ENCODE data around the gene BFSP2. TPM values are rescaled to one million over a fixed set of nuclear protein-coding genes. Genes with fewer than 3 reads are reported as not detected.

Gene BFSP2
- total and polyA plus RNA-seq, 2 donors (not counting 1 experiment from before 2014, with no cell fraction given) = 0.60 to 1.6 TPM

DNA sequence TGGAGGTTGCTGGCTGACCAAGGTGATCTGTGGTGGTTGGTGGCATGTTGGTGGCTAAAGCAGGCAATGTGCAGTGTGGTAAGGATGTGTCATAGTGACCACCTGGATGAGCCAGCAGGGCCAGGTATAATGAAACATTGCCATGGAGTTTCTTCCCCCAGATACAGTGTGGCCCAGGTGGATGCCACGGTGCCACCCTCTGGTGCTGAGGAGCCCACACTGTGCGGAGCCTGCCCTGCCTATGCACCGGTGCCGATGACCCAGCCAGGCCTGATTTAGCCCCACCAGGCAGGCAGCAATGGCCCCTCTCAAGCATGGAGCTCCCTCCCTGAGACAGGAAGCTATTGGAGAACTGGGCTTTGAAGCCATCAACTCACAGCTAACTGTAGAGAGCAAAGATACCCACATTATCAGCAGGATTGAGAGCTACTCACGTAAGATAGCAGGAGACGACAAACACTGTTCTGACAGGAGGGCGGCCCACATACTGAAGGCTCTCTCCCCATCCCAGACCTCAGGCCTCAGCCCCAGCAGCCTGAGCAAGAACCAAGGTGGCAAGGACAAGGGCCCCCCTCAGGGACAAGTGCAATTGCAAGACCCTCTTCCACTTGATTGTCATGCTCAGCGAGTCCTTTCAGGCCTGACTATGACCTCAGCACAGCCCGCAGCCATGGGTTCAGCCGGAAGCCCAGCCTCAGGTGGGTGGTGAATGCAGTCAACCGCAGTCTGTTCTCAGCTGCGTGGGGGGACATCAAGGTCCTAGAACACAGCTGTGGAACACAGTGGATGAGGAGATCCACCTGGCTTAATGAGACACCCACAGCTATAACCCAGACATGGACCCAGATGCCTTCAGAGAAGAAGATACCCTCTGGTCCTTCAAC lies 90.9 kb downstream of the BFSP2 start:
- ATAC-seq (ENCODE audit: low read depth) = peak; percentile 92
- WGBS (ENCODE audit: insufficient coverage) = 48% methylated on average over 11 of the region's 12 CpGs
- ChIA-PET POLR2A (interaction anchor here (0.9 to 2.6 kb wide), 6 partner anchors 15 to 82 kb away, joined by 3 to 13 read pairs (median 6); partner anchors contain the start of gene CDV3), CTCF (interaction anchor here (0.9 to 9.6 kb wide), 9 partner anchors 11 to 88 kb away, joined by 3 to 82 read pairs (median 5); partner anchors contain the start of gene CDV3)
- peak overlapping the region; percentile 79 for H3K4me3 Mint-ChIP-seq
- intact Hi-C loops (cut with micrococcal nuclease) = loop anchor here (1.0 to 2.0 kb wide), 4 partner anchors 15 to 82 kb away; no protein-coding TSS in a partner anchor
- H3K9me3 Mint-ChIP-seq (ENCODE audit: insufficient read depth) = peaks cover 2% of the 10 kb centered on the region
- Histone ChIP-seq H3K9ac (ENCODE audit: low read length) (no peak overlapping the region), H3K27ac (ENCODE audit: low read length in 2 of 2) (peak overlapping the region; percentile 35 to 54), H2AFZ (ENCODE audit: insufficient read depth, low read depth, low read length, poor library complexity, severe bottlenecking) (peak overlapping the region; percentile 49), H3K9me3 (ENCODE audit: control extremely low read depth in 1 of 3, control insufficient read depth in 2 of 3, insufficient read depth in 1 of 3, low read length in 2 of 3) (peaks cover 0 to 15% (median 9%) of the 10 kb centered on the region in 3 donors), H3K4me1 (ENCODE audit: control insufficient read depth in 2 of 2, insufficient read depth in 2 of 2, low read length in 2 of 2) (peaks cover 24 to 37% of the 10 kb centered on the region in 2 donors), H3K79me2 (ENCODE audit: control insufficient read depth, insufficient read depth, low read length) (no peaks in the 10 kb centered on the region), H3K36me3 (replicated peaks in 1 of 2; ENCODE audit: control extremely low read depth in 1 of 2, control insufficient read depth in 1 of 2, extremely low read depth in 1 of 2, insufficient read depth in 2 of 2, low read length in 1 of 2) (no peaks in the 10 kb centered on the region), H3K4me2 (replicated peaks; ENCODE audit: low read depth, low read length, poor library complexity, severe bottlenecking) (peak overlapping the region; percentile 63), H4K20me1 (ENCODE audit: control insufficient read depth, insufficient read depth, low read length, poor library complexity, severe bottlenecking) (no peaks in the 10 kb centered on the region), H3K27me3 (replicated peaks in 1 of 4; ENCODE audit: control extremely low read depth in 1 of 4, control insufficient read depth in 3 of 4, insufficient read depth in 4 of 4, low read length in 3 of 4) (no peaks in the 10 kb centered on the region), H3K4me3 (ENCODE audit: control extremely low read depth in 1 of 5, extremely low read depth in 1 of 5, insufficient read depth in 1 of 5, low read depth in 2 of 5, low read length in 4 of 5) (no peak overlapping the region)
- TF ChIP-seq, protein P1, sequence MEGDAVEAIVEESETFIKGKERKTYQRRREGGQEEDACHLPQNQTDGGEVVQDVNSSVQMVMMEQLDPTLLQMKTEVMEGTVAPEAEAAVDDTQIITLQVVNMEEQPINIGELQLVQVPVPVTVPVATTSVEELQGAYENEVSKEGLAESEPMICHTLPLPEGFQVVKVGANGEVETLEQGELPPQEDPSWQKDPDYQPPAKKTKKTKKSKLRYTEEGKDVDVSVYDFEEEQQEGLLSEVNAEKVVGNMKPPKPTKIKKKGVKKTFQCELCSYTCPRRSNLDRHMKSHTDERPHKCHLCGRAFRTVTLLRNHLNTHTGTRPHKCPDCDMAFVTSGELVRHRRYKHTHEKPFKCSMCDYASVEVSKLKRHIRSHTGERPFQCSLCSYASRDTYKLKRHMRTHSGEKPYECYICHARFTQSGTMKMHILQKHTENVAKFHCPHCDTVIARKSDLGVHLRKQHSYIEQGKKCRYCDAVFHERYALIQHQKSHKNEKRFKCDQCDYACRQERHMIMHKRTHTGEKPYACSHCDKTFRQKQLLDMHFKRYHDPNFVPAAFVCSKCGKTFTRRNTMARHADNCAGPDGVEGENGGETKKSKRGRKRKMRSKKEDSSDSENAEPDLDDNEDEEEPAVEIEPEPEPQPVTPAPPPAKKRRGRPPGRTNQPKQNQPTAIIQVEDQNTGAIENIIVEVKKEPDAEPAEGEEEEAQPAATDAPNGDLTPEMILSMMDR (IDR thresholded peaks at IDR 0.05) = no peak
- no peak for TF ChIP-seq EZH2 (IDR thresholded peaks at IDR 0.05; ENCODE audit: borderline replicate concordance, insufficient read depth, low read depth, low read length, poor library complexity, severe bottlenecking)
- peaks cover 39% of the 10 kb centered on the region for H3K4me1 Mint-ChIP-seq
- H3K27me3 Mint-ChIP-seq = no peaks in the 10 kb centered on the region
- DNase-seq = peak; percentile 82
- peak overlapping the region; percentile 79 for H3K27ac Mint-ChIP-seq
